GM19238 (cell line): ENCODE results near the gene B3GNT9.

Experiments used
- DNase-seq: peaks from one replicate; pipeline ENCODE4 v3.0.0; 2011; ENCODE audit warnings: low spot score; ENCODE audit not compliant: insufficient read length

The B3GNT9 gene

GRCh38 chr16:67185651-67186134 is 34.9 kb upstream of the B3GNT9 start:
- DNase-seq, result no peak

- DNase-seq, result peak; percentile 76
Measured at GRCh38 chr16:67184995-67185650, 34.3 kb upstream of the B3GNT9 start.

GRCh38 chr16:67184453-67184994 is 33.7 kb upstream of the B3GNT9 start:
- no peak for DNase-seq

- DNase-seq, result peak; percentile 100
Measured at GRCh38 chr16:67183627-67184452, 33.0 kb upstream of the B3GNT9 start, which contains the start of gene MATCAP1. Gene MATCAP1, minus strand, starts transcription at chr16:67183963. Its CDS starts 3,353 bp downstream, at chr16:67180610.

GRCh38 chr16:67183284-67183626 is 32.5 kb upstream of the B3GNT9 start:
- DNase-seq, result no peak

GRCh38 chr16:67182288-67182687 is 31.5 kb upstream of the B3GNT9 start:
- no peak for DNase-seq

- DNase-seq, result no peak
Measured at GRCh38 chr16:67181346-67181745, 30.5 kb upstream of the B3GNT9 start.

- DNase-seq, result no peak
Measured at GRCh38 chr16:67180166-67180565, 29.4 kb upstream of the B3GNT9 start.

GRCh38 chr16:67179421-67180080 is 28.8 kb upstream of the B3GNT9 start:
- no peak for DNase-seq

GRCh38 chr16:67177743-67178699 is 27.2 kb upstream of the B3GNT9 start:
- DNase-seq, result peak; percentile 60

- DNase-seq, result no peak
Measured at GRCh38 chr16:67176662-67177061, 25.9 kb upstream of the B3GNT9 start.

- DNase-seq, result no peak
Measured at GRCh38 chr16:67174706-67175231, 24.0 kb upstream of the B3GNT9 start.

- DNase-seq, result peak; percentile 76
Measured at GRCh38 chr16:67173808-67174705, 23.3 kb upstream of the B3GNT9 start.

GRCh38 chr16:67173323-67173722 is 22.5 kb upstream of the B3GNT9 start:
- DNase-seq, result no peak

GRCh38 chr16:67170949-67171649 is 20.3 kb upstream of the B3GNT9 start:
- DNase-seq, result no peak

- DNase-seq, result peak; percentile 66
Measured at GRCh38 chr16:67170168-67170948, 19.6 kb upstream of the B3GNT9 start, which contains the start of gene NOL3. Gene NOL3, plus strand, starts transcription at chr16:67170538.

GRCh38 chr16:67169642-67170167 is 18.9 kb upstream of the B3GNT9 start:
- DNase-seq, result no peak

GRCh38 chr16:67169011-67169451 is 18.2 kb upstream of the B3GNT9 start:
- DNase-seq, result no peak
